CD4-positive, alpha-beta T cell treated with Interleukin-12 subunit alpha and Interleukin-12 subunit beta, for 1 hour (primary cell): ENCODE measurements around the gene KIRREL2.
"Not testable (repeated sequence)": the region's sequence is repeated elsewhere in the genome, so short reads cannot be mapped to it uniquely, and the experiment has no call there.

Experiments used
- DNase-seq: peaks from one replicate; pipeline ENCODE4 v3.0.0-alpha.2; 2020

KIRREL2 gene

GRCh38 chr19:35870124-35870736 lies 13.5 kb downstream of the KIRREL2 start:
- DNase-seq, result not testable (repeated sequence)

DNA sequence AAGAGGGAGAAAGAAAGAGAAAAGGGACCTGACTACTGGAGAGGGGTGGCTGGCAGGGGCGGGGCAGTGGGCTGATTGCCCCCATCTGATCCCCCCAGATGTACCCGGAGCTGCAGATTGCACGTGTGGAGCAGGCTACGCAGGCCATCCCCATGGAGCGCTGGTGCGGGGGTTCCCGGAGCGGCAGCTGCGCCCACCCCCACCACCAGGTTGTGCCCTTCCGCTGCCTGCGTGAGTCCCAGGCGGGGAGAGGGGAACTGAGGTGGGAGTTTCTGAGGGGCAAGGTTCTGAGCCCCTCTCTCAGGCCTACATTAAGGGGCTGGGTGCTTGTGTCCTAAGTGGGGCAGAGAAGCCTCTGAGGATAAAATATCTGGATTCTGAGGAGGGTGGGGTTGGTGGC lies 14.1 kb downstream of the KIRREL2 start:
- DNase-seq, result no peak

DNA sequence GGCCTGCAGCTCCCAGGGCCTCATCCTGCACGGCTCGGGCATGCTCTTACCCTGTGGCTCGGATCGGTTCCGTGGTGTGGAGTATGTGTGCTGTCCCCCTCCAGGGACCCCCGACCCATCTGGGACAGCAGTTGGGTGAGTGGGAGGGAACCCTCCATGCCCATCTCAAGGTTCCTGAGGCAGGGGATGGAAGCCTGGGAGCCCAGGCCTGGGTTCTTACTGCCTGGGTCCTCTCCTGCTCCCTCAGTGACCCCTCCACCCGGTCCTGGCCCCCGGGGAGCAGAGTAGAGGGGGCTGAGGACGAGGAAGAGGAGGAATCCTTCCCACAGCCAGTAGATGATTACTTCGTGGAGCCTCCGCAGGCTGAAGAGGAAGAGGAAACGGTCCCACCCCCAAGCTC lies 14.9 kb downstream of the KIRREL2 start:
- DNase-seq, result no peak

GRCh38 chr19:35872180-35872579 lies 15.5 kb downstream of the KIRREL2 start:
- DNase-seq, result no peak

DNA sequence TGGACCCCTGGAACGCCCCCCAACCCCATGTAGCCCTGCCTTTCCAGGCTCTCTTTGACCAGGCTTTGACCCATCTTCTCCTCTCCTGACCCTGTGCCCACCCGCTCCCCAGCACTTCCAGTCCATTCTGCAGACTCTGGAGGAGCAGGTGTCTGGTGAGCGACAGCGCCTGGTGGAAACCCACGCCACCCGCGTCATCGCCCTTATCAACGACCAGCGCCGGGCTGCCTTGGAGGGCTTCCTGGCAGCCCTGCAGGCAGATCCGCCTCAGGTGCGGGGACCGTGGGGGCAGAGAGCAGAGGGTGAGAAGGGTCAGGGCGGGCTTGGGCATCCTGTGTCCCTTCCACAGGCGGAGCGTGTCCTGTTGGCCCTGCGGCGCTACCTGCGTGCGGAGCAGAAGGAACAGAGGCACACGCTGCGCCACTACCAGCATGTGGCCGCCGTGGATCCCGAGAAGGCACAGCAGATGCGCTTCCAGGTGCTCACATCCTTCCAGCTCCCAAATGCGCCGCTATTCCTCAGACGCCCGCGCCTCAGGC lies 17.8 kb downstream of the KIRREL2 start:
- DNase-seq, result no peak

GRCh38 chr19:35879068-35879467 lies 22.4 kb downstream of the KIRREL2 start:
- no peak for DNase-seq

- DNase-seq, result peak; percentile 77
These were observed 23.1 kb downstream of the KIRREL2 start for GRCh38 chr19:35879770-35880317.

- peak; percentile 83 for DNase-seq
These were observed 25.6 kb downstream of the KIRREL2 start for GRCh38 chr19:35882114-35882832.

DNA sequence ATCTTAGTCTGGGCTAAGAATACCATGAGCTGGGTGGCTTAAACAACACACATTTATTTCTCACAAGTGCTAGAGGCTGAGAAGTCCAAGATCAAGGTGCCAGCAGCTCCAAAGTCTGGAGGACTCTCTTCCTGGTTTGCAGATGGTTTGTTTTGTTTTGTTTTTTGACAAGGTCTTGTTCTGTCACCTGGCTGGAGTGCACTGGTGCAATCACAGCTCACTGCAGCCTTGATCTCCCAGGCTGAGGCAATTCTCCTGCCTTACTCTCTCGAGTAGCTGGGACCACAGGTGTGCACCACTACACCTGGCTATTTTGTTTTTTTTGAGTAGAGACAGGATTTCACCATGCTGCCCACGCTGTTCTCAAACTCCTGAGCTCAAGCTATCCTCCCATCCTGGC lies 27.2 kb downstream of the KIRREL2 start:
- DNase-seq, result peak; percentile 46

GRCh38 chr19:35885225-35885738 lies 28.6 kb downstream of the KIRREL2 start:
- peak; percentile 34 for DNase-seq

DNA sequence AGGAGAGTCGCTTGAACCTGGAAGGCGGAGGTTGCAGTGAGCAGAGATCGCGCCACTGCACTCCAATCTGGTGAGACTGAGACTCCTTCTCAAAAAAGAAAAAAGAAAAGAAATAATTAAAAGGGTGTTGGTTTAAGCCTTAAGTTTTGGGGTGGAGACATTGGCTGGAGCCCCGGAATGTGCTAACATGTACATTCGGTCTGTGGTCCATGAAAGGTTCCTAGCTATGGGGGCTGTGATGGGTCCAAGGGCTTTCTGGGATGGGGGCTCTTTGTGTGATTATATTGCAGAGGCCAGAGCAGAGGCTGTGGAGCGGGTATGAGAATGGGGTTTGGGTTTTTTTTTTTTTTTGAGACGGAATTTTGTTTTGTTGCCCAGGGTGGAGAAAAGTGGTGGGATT lies 29.2 kb downstream of the KIRREL2 start:
- DNase-seq, result no peak

DNA sequence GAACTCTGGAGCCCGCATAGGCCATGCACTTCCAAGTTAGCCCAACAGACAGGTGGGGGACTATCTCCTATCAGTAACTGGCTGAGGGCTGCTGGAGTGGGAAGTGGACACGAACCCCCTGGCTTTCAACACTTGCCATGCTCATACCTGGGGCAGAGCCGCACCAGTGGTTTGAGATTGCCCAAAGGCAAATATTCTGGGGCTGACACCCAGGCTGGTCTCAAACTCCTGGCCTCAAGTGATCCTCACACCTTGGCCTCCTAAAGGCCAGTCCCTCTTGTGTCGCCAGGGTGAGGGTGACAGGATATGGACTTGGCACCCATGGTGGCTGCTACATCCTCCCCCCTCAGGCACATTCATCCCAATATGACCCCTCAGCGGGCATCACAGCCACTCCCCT lies 30.5 kb downstream of the KIRREL2 start:
- no peak for DNase-seq

- no peak for DNase-seq
These were observed 31.7 kb downstream of the KIRREL2 start for GRCh38 chr19:35888398-35888797.

DNA sequence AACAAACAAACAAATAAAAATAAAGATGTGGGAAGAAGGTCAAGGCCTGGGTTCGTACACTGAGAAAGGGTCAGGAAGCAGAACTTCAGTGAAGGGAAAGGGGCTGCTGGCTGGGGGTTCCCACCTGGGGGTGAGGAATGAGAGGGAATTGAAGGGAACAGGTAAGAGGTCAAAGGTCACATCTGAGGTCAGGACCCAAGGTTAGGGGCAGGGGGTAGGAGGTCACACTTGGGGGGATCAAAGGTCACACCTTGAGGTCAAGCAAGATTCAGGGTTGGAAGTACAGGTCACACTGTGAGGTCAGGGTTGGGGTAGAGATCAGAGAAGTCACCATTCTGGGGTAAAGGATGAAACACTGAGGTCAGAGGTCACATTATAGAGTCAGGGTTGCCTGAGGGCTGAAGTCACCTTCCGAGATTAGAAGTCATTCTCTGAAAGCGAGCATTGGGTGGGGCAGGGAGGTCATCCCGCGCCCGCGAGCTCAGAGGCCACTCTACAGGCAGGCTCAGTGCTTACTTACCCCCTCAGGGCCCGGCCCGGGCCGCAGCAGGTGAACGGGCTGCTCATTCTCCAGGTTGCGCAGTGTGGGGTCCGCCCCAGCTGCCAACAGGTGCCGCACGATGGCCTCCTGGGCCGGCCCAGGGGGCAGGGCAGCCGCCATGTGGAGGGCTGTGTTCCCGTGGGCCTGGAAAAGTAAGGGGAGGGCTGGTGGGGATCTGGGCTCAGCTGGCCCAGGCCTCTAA lies 32.8 kb downstream of the KIRREL2 start:
- no peak for DNase-seq

DNA sequence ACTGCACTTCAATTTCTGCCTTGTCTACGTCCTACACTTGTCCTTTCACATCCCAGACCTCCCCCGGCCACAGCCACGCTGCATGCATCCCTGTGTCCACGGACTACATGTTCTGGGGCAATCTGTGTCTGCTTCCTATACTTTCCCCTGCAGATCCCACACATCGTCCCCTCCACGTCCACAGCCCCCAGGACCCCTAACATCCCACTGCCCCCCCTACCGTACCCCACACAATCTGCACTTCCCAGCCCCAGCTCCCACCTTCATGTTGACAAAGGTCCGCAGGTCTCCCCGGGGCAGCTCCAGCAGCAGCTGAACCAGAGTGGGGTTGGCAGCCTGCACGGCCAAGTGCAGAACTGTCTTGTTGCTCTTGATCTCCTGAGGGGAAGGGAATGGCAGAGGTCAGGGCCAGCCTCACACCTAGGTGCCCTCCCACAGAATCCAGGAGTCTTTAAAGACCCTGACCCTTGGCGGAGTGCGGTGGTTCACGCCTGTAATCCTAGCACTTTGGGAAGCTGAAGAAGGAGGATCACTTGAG lies 33.5 kb downstream of the KIRREL2 start:
- DNase-seq, result no peak

- not testable (repeated sequence) for DNase-seq
These were observed 35.1 kb downstream of the KIRREL2 start for GRCh38 chr19:35891819-35892218.

- no peak for DNase-seq
These were observed 37.6 kb downstream of the KIRREL2 start for GRCh38 chr19:35894342-35894741.

GRCh38 chr19:35895911-35896642 lies 39.4 kb downstream of the KIRREL2 start:
- no peak for DNase-seq

GRCh38 chr19:35896643-35897040 lies 39.9 kb downstream of the KIRREL2 start:
- no peak for DNase-seq

- no peak for DNase-seq
These were observed 41.2 kb downstream of the KIRREL2 start for GRCh38 chr19:35897706-35898451.

GRCh38 chr19:35898499-35898809 lies 41.7 kb downstream of the KIRREL2 start:
- no peak for DNase-seq
